ENCODE measurements around the gene KRTAP2-4. TPM values are rescaled to one million over a fixed set of nuclear protein-coding genes. Genes with fewer than 3 reads are reported as not detected.

KRTAP2-4 gene
- total RNA-seq, 1 donor from 2014 or later: not detected

DNA sequence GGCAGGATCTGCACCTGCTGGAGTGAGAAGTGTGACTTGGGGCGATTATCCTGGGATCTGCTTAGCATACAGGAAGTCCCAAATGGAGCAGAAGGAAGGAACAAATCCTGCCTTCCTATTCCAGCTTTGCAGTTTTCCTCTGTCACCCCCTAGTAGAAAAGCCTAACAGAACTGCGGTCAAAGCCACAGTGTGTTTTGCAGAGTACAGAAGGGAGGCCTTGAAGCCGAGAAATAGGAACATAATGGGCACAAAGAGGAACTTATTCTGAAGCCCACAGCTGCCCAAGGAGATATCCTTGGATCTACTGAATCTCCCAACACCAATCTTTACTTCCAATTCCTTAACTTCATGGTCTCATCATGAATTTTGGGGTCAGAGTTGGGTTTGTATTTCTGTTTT lies 47.1 kb downstream of the KRTAP2-4 start:
- Mint-ChIP-seq H3K36me3 (no peaks in the 10 kb centered on the region), H3K9me3 (peaks cover 28% of the 10 kb centered on the region), H3K27me3 (ENCODE audit: low read depth) (no peaks in the 10 kb centered on the region), H3K4me3 (no peak overlapping the region), H3K4me1 (peaks cover 8% of the 10 kb centered on the region), H3K27ac (no peak overlapping the region)
- DNase-seq (ENCODE audit: low spot score in 2 of 2, unreplicated experiment in 2 of 2): no peak
- TF ChIP-seq, protein P1, sequence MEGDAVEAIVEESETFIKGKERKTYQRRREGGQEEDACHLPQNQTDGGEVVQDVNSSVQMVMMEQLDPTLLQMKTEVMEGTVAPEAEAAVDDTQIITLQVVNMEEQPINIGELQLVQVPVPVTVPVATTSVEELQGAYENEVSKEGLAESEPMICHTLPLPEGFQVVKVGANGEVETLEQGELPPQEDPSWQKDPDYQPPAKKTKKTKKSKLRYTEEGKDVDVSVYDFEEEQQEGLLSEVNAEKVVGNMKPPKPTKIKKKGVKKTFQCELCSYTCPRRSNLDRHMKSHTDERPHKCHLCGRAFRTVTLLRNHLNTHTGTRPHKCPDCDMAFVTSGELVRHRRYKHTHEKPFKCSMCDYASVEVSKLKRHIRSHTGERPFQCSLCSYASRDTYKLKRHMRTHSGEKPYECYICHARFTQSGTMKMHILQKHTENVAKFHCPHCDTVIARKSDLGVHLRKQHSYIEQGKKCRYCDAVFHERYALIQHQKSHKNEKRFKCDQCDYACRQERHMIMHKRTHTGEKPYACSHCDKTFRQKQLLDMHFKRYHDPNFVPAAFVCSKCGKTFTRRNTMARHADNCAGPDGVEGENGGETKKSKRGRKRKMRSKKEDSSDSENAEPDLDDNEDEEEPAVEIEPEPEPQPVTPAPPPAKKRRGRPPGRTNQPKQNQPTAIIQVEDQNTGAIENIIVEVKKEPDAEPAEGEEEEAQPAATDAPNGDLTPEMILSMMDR (IDR thresholded peaks at IDR 0.05; ENCODE audit: unreplicated experiment): no peak

GRCh38 chr17:41016578-41017215 lies 49.0 kb downstream of the KRTAP2-4 start:
- peaks cover 13% of the 10 kb centered on the region for H3K9me3 Mint-ChIP-seq
- H3K36me3 Mint-ChIP-seq: no peaks in the 10 kb centered on the region
- H3K4me1 Mint-ChIP-seq: peaks cover 14% of the 10 kb centered on the region
- no peak overlapping the region for H3K4me3 Mint-ChIP-seq
- no peak for DNase-seq (ENCODE audit: low spot score in 2 of 2, unreplicated experiment in 2 of 2)
- H3K27me3 Mint-ChIP-seq (ENCODE audit: low read depth): no peaks in the 10 kb centered on the region
- TF ChIP-seq, protein P1 (IDR thresholded peaks at IDR 0.05; ENCODE audit: unreplicated experiment): no peak
- H3K27ac Mint-ChIP-seq: no peak overlapping the region

GRCh38 chr17:41015454-41015853 lies 50.2 kb downstream of the KRTAP2-4 start:
- Mint-ChIP-seq H3K27ac (no peak overlapping the region), H3K36me3 (no peaks in the 10 kb centered on the region), H3K27me3 (ENCODE audit: low read depth) (no peaks in the 10 kb centered on the region), H3K4me3 (no peak overlapping the region), H3K9me3 (peaks cover 6% of the 10 kb centered on the region), H3K4me1 (peaks cover 14% of the 10 kb centered on the region)
- no peak for DNase-seq (ENCODE audit: low spot score in 2 of 2, unreplicated experiment in 2 of 2)
- TF ChIP-seq, protein P1 (IDR thresholded peaks at IDR 0.05; ENCODE audit: unreplicated experiment): no peak

Other genes starting within 250 kb of the KRTAP2-4 start
- gene KRT10, start 243.3 kb downstream of the KRTAP2-4 start, total RNA-seq: 39.0 to 43.6 TPM (median 39.5 TPM) in 3 replicates
- not detected in 3 replicates for gene KRT12, start 198.7 kb downstream of the KRTAP2-4 start, total RNA-seq
- gene KRT20, start 180.6 kb downstream of the KRTAP2-4 start, total RNA-seq: not detected in 3 replicates
- 2.3 to 2.8 TPM (median 2.6 TPM) in 3 replicates for gene KRT23, start 128.2 kb downstream of the KRTAP2-4 start, total RNA-seq
- gene KRT39, start 98.9 kb downstream of the KRTAP2-4 start, total RNA-seq: not detected in 3 replicates
- gene KRT40, start 81.6 kb downstream of the KRTAP2-4 start, total RNA-seq: 0.16 TPM in 1 of 3 replicates, not detected in the others
- not detected in 3 replicates for gene KRTAP3-3, start 71.7 kb downstream of the KRTAP2-4 start, total RNA-seq
- gene KRTAP3-2, start 66.0 kb downstream of the KRTAP2-4 start, total RNA-seq: not detected in 3 replicates
- 0.41 to 1.3 TPM (median 0.95 TPM) in 3 replicates for gene KRTAP3-1, start 56.8 kb downstream of the KRTAP2-4 start, total RNA-seq
- not detected in 3 replicates for gene KRTAP1-5, start 38.7 kb downstream of the KRTAP2-4 start, total RNA-seq
- not detected in 3 replicates for gene KRTAP1-4, start 35.7 kb downstream of the KRTAP2-4 start, total RNA-seq
- gene KRTAP1-3, start 31.0 kb downstream of the KRTAP2-4 start, total RNA-seq: not detected in 3 replicates
- gene KRTAP1-1, start 24.4 kb downstream of the KRTAP2-4 start, total RNA-seq: not detected in 3 replicates
- gene KRTAP2-1, start 18.6 kb downstream of the KRTAP2-4 start, total RNA-seq: not detected in 3 replicates
- not detected in 3 replicates for gene KRTAP2-2, start 10.6 kb downstream of the KRTAP2-4 start, total RNA-seq
- 0.45 to 0.91 TPM (median 0.69 TPM) in 3 replicates for gene KRTAP2-3, start 5.8 kb downstream of the KRTAP2-4 start, total RNA-seq
- not detected in 3 replicates for gene KRTAP4-7, start 18.3 kb upstream of the KRTAP2-4 start, total RNA-seq
- gene KRTAP4-8, start 32.3 kb upstream of the KRTAP2-4 start, total RNA-seq: not detected in 3 replicates
- gene KRTAP4-16, start 36.3 kb upstream of the KRTAP2-4 start, total RNA-seq: not detected in 3 replicates
- gene KRTAP4-9, start 39.5 kb upstream of the KRTAP2-4 start, total RNA-seq: not detected in 3 replicates
- gene KRTAP4-11, start 52.5 kb upstream of the KRTAP2-4 start, total RNA-seq: not detected in 3 replicates
- not detected in 3 replicates for gene KRTAP4-12, start 58.3 kb upstream of the KRTAP2-4 start, total RNA-seq
- not detected in 3 replicates for gene KRTAP4-6, start 74.7 kb upstream of the KRTAP2-4 start, total RNA-seq
- not detected in 3 replicates for gene KRTAP4-5, start 83.9 kb upstream of the KRTAP2-4 start, total RNA-seq
- not detected in 3 replicates for gene KRTAP4-4, start 94.9 kb upstream of the KRTAP2-4 start, total RNA-seq
- gene KRTAP4-3, start 102.3 kb upstream of the KRTAP2-4 start, total RNA-seq: not detected in 3 replicates
- gene KRTAP4-2, start 112.3 kb upstream of the KRTAP2-4 start, total RNA-seq: not detected in 3 replicates
- not detected in 3 replicates for gene KRTAP4-1, start 119.0 kb upstream of the KRTAP2-4 start, total RNA-seq
- gene KRTAP9-1, start 124.0 kb upstream of the KRTAP2-4 start, total RNA-seq: not detected in 3 replicates
- gene KRTAP9-2, start 160.8 kb upstream of the KRTAP2-4 start, total RNA-seq: not detected in 3 replicates
- not detected in 3 replicates for gene KRTAP9-3, start 166.6 kb upstream of the KRTAP2-4 start, total RNA-seq
- gene KRTAP9-8, start 172.1 kb upstream of the KRTAP2-4 start, total RNA-seq: not detected in 3 replicates
- not detected in 3 replicates for gene KRTAP9-4, start 183.8 kb upstream of the KRTAP2-4 start, total RNA-seq
- not detected in 3 replicates for gene KRTAP9-9, start 189.5 kb upstream of the KRTAP2-4 start, total RNA-seq
- not detected in 3 replicates for gene KRTAP9-6, start 199.5 kb upstream of the KRTAP2-4 start, total RNA-seq
- gene KRTAP9-7, start 209.8 kb upstream of the KRTAP2-4 start, total RNA-seq: not detected in 3 replicates
- not detected in 3 replicates for gene KRTAP29-1, start 237.0 kb upstream of the KRTAP2-4 start, total RNA-seq
- not detected in 3 replicates for gene KRTAP16-1, start 243.4 kb upstream of the KRTAP2-4 start, total RNA-seq
- gene KRTAP17-1, start 249.8 kb upstream of the KRTAP2-4 start, total RNA-seq: not detected in 3 replicates

Measured in mesothelial cell of epicardium (in vitro differentiated cells).